HG02623 (cell line): ENCODE measurements around the gene CLPTM1.
"Not testable (repeated sequence)": the region's sequence is repeated elsewhere in the genome, so short reads cannot be mapped to it uniquely, and the experiment has no call there.

Experiments
- ATAC-seq: cut with Tn5 transposase; IDR thresholded peaks from one replicate; pipeline ENCODE4 v1.9.1; 2021; ENCODE audit warnings: moderate library complexity; ENCODE audit not compliant: unreplicated experiment

Gene CLPTM1

DNA sequence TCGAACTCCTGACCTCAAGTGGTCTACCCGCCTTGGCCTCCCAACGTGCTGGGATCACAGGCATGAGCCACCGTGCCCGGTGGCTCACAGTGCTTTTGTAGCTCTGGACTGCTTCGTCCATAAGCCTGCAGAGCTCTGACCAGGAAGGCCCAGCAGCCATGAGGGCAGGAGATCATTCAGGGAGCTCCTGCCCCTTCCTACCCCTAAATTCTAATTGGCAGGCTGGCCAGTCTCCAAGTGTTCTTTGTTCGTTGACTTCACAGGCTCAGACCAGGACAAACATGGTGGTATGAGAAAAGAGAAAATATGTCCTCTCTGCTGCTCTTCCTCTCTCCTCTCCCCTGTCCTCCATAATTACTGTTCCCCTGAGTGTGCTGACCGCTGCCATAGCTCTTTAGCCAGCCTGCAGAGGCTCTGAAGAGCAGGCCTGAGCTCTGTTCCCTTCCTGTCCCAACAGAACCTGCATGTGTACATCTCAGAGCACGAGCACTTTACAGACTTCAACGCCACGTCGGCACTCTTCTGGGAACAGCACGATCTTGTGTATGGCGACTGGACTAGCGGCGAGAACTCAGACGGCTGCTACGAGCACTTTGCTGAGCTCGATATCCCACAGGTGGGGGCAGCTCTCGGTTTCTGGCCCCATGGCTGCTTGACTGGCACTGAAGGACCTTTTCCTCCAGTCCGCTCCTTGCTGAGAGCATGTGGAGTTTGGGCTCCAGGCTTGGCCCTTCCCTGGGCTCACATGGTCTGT lies 19.0 kb downstream of the CLPTM1 start:
- no peak for ATAC-seq

DNA sequence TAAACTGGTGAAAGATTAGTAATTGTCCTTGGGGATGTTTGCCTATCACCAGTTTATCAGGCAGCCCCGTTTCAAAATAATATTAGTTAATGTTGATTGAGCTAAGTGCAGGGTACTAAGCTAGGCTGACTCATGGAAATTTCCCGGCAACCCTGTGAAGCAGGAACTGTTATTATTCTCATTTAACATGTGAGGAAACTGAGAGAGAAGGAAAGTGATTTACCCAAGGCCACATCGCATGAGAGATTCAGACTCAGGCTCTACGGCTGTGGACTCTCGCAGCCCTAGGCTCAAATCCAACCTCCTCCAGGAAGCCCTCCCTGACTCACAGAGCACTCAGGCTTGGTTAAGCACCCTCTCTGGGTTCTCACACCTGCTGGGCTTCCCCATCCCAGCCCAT lies 19.7 kb downstream of the CLPTM1 start:
- ATAC-seq: no peak

DNA sequence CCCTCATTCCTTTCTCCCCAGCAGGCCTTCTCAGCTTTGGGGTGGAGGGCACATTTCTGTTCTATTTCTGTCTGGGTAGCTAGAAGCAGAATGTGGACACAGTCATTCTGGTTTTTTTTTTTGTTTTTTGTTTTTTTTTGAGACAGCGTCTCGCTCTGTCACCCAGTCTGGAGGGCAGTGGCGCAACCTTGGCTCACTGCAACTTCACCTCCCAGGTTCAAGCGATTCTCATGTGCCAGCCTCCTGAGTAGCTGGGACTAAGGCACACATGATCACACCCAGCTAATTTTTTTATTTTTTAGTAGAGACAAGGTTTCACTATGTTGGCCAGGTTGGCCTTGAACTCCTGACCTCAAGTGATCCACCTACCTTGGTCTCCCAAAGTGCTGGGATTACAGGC lies 20.3 kb downstream of the CLPTM1 start:
- no peak for ATAC-seq

DNA sequence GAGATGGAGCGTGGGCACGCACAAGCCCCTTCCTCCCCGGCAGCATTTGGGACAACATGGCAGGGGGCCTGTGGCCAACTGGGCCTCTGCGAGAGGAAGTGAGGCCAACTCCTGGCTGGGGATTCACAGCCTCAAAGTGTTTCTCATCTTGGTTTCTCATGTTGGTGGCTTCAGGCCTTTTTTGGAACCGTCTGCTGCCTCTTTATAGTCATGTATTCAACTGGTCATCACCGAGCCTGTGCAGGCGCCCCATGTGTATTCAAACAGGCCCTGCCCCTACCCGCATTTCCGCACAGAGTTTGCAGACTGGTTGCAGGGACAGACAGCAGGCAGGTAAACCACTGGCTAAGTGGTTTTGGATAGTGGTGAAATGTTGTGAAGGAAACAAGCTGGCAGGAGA lies 28.8 kb downstream of the CLPTM1 start:
- no peak for ATAC-seq

DNA sequence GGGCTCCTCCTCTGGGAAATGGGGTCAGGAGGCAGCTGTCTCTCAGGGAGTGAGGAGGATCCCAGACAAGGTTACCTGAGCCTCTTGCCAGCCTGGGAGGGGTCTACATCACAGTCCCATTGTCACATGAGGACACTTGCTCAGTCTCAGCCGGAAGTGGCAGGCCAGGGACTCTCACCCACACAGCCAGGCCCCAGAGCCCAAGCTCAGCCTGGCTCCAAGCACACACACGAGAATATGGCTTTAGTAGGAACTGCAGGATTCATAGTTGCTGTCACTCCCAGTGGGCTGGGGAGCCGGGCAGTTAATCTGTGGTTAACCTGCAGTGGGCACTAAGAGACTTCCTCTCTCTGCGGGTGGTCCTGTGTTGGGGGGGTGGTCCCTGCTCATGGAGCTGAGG lies 30.3 kb downstream of the CLPTM1 start:
- ATAC-seq: no peak

DNA sequence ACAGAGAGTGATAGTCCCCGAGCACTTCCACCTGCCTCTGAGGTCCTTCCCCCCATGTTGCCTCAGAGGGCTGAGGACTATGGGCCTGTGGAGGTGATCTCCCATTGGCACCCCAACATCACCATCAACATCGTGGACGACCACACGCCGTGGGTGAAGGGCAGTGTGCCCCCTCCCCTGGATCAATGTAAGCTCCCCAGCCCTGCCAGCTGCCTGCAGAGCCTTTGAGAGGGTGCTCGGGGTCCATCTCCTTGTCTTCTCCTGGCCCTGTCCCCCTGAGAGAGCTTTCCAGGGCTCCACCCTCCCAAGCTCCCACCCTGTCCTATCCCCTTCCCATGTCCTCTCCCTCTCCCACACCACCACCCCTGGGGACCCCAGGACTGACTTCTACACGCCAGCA lies 31.2 kb downstream of the CLPTM1 start:
- no peak for ATAC-seq

DNA sequence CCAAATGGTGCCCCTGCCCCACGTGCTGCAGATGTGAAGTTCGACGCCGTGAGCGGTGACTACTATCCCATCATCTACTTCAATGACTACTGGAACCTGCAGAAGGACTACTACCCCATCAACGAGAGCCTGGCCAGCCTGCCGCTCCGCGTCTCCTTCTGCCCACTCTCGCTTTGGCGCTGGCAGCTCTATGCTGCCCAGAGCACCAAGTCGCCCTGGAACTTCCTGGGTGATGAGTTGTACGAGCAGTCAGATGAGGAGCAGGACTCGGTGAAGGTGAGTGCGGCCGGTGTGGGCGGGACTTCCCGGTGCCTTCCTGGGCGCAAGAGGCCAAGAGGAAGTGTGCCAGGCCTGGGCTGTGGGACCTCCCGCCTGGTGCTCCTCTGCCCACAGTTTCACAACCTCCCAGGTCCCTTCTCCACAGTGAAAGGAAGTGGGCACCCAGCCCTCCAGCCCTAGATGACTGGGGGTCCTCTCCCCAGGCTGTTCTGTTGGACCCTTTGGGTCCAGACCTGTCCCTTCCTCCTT lies 32.0 kb downstream of the CLPTM1 start:
- no peak for ATAC-seq

DNA sequence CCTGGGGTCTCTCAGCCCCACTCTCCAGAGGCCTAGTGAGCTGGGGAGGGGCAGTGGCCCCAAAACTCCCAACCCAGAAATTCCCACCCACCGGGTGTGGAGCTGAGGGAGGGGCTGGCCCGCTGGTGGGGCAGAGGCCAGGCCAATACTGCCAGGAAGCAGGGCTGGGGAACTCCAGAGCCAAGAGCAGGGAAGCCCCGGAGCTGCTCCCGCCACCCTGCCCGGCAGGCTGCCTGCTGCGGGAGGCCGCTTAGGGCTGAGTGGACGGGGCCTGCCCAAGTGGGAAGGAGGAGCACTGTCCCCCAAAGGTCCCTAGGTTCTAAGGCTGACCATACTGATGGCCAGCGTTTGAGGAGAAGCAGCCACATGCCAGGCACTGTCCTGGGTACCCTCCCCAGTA lies 33.1 kb downstream of the CLPTM1 start:
- ATAC-seq: no peak

DNA sequence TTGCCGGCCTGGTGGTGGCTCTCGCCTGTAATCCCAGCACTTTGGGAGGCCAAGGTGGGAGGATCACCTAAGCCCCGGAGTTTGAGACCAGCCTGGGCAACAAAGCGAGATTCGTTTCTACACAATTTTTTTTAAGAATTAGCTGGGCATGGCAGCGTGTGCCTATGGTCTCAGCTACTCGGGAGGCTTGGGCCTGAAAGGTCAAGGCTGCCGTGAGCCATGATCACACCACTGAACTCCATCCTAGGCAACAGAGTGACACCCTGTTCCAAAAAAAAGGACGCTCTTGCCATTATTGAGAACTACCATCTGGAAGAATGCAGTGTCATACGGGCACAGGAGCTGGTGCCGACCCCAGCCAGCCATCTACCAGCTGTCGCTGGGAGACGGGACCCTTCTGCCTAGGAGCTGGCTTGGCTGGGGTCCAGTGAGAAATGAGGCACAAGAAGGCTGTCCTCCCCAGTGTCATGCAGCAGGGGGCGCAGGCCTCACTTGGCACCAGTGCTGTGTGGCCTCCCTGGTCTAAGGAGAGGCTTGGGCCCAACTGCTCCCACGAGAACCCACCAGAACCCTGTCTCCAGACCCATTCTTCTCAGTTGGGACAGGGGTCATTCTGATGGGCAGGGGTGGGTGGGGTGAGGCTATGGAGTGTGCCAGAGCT lies 33.8 kb downstream of the CLPTM1 start:
- ATAC-seq: no peak

DNA sequence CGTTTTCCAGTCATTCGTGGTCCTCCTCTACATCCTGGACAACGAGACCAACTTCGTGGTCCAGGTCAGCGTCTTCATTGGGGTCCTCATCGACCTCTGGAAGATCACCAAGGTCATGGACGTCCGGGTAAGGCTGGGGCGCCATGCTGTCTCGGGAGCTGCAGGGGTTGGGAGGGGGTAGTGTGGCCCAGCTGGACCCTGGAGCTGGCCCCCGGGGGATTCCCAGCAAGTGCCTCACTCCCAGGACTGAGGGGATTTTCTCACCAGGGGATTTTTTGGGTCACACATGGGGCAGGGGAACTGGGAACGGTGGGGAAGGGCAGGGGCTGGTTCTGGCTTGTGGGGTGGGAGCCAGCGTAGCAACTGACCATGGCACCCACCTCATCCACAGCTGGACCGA lies 35.3 kb downstream of the CLPTM1 start:
- no peak for ATAC-seq

DNA sequence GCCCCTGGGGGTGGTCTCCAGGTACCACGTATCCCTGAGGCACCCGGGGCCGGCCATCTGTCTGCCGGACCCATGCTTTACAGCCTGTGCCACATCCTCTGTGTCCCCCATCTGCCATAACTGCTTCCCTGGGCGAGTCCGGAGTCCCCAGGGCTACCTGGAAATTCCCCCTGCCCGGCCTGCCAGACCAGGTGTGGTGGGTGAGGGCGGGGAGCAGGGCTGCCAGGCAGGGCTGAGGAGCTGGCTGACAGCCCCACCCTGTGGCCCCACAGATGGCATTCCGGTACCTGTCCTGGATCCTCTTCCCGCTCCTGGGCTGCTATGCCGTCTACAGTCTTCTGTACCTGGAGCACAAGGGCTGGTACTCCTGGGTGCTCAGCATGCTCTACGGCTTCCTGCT lies 35.8 kb downstream of the CLPTM1 start:
- no peak for ATAC-seq

DNA sequence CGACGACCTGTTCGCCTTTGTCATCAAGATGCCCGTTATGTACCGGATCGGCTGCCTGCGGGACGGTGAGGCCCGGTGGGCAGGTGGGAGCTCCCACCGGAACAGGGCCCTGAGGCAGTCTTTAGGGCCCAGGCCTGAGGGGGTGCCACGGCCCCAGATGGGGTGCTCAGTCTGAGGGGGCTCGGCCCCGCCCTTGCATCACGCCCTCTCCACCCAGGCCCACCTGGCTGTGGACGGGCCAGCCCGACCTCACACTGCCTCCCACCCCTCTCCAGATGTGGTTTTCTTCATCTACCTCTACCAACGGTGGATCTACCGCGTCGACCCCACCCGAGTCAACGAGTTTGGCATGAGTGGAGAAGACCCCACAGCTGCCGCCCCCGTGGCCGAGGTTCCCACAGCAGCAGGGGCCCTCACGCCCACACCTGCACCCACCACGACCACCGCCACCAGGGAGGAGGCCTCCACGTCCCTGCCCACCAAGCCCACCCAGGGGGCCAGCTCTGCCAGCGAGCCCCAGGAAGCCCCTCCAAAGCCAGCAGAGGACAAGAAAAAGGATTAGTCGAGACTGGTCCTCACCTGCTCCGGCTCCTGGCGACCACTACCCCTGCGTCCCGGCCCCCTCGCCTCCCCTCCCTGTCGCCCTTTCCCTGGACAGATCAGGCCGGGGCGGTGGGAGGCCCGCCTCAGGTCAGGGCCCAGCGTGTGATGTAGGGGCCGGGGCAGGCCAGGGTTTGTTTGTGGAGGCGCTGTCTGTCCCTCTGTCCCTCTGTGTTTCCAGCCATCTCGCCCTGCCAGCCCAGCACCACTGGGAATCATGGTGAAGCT lies 37.4 kb downstream of the CLPTM1 start:
- ATAC-seq: no peak

DNA sequence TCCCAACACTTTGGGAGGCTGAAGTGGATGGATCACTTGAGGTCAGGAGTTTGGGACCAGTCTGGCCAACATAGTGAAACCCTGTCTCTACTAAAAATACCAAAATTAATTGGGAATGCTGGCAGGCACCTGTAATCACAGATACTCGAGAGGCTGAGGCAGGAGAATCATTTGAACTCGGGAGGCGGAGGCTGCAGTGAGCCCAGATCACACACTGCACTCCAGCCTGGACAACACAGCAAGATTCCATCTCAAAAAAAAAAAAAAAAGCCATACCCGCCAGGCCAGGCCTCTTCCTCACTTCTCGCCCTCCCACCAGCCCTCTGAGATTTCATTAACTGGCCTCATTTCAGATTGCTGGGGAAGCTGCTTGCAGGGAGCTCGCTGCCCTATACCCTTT lies 38.3 kb downstream of the CLPTM1 start:
- ATAC-seq: no peak

DNA sequence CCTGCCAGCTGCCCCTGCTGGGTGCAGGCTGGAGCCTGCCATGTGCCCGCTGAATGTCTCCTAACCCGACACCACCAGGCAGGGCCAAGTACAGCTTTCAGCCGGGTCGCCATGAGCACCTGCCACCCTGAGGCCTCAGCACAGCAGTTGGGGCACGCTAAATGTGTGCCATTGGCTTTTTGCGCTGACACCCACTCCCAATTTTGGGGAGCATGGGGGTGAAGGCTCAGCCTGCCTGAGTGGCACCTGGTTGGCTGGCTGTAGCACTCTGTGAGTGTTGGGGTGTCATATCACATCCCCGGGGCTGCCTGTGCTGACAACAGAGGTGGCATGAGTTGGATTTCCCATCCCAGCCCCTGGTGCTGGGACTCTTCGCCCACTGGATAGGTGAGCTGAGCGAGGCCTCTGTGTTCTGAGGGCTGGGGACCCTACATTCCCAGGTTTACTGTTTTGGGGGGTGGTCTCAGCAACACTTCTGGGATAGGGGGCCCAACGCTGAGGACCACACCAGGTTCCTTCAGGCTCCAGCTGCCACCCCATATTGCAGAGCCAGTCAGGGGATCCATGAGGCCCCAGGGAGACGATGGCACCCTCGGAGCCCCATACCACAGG lies 38.9 kb downstream of the CLPTM1 start:
- no peak for ATAC-seq

DNA sequence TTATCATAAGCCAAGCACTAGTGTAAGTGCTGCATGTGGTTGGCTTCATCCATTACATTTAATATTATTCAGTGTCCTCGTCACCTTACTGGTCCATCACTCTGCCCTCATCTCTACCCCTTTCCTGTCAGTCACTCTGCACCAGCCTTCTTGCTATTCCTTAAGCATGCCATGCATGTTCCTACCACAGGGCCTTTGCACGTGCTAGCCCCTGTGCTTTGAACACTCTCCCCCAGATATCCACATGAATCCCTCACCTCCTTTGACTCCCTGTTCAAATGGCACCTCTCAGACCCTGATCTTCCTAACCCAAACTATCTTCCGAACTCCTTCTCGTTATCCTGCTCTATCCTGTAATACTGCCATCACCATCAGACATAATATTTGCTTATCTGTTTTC lies 42.8 kb downstream of the CLPTM1 start:
- no peak for ATAC-seq

DNA sequence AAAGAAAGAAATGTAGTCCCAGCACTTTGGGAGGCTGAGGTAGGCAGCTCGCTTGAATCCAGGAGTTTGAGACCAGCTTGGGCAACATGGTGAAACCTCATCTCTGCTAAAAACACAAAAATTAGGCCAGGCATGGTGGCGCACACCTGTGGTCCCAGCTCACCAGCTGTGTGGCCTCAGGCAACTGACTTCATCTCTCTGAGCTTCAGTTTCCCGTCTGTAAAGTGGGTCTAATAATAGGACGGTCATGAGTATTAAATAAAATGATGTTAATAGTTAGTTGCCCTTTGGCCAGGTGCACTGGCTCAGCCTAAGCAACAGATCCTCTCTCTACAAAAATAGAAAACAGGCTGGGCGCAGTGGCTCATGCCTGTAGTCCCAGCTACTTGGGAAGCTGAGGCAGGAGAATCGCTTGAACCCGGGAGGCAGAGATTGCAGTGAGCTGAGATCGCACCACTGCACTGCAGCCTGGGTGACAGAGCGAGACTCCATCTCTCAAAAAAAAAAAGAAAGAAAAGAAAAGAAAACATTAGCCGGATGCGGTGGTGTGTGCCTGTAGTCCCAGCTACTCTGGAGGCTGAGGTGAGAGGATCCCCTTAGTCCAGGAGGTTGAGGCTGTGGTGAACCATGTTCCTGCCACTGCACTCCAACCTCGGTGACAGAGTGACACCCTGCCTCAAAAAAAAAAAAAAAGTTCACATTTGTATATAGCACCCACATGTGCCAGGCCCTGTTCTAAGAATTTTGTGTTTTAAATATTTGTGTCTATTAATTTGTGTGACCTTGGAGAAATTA lies 44.1 kb downstream of the CLPTM1 start:
- not testable (repeated sequence) for ATAC-seq

DNA sequence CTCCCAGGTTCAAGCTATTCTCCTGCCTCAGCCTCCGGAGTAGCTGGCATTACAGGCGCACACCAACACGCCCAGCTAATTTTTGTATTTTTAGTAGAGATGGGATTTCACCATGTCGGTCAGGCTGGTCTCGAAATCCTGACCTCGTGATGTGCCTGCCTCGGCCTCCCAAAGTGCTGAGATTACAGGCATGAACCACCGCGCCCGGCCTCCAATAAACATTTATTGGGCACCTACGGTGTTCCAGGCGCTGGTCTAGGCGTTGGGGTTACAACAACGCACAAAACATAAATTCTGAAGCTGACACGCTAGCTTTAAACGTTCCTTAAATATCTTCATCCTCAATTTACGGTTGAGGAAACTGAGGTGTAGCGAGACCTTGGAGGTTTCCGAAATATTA lies 45.5 kb downstream of the CLPTM1 start:
- not testable (repeated sequence) for ATAC-seq

DNA sequence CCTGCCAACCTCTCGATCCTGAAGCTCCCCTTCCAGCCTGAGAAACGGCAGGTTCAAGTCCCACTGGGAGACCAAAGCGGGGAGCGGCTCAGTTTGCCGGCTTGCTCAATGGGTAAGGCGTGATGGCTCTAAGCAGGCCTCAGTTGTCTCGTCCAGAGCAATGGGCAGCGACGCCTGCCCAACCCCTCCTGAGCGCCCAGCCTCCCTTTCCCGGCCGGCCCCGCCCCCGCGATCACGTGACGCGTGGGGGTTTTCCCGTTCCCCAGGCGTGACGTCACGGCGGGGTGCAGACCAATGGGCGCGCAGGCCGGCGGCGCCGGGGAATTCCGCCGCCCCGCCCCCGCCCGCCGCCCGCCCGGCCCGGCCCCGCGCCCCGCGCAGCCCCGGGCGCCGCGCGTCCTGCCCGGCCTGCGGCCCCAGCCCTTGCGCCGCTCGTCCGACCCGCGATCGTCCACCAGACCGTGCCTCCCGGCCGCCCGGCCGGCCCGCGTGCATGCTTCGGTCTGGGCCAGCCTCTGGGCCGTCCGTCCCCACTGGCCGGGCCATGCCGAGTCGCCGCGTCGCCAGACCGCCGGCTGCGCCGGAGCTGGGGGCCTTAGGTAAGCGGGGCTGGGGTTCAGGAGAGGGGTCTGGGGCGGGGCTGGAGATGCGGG lies 46.0 kb downstream of the CLPTM1 start, which contains the start of gene RELB:
TSS of gene RELB (plus strand) at position 378 of the 653 bp plus-strand sequence. CDS start at position 494, 116 bp downstream.
- peak; percentile 35 for ATAC-seq

DNA sequence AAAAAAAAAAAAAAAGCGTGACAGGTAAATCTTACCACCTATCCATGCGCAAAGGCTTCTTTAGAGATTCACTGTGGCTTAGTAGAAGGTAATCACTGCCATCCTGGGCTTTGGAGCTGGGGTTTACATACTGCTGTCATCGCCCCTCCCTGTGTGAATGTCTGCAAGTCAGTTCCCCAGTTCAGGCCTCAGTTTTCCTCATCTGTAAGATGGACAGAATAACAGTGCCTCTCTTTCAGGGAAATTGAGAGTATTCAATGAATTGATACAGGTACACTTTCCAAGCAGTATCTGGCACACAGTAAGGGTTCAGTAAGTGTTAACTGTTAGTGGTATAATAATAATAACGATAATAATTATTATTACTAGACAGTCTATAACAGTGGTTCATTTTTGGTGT lies 48.3 kb downstream of the CLPTM1 start:
- ATAC-seq: no peak

DNA sequence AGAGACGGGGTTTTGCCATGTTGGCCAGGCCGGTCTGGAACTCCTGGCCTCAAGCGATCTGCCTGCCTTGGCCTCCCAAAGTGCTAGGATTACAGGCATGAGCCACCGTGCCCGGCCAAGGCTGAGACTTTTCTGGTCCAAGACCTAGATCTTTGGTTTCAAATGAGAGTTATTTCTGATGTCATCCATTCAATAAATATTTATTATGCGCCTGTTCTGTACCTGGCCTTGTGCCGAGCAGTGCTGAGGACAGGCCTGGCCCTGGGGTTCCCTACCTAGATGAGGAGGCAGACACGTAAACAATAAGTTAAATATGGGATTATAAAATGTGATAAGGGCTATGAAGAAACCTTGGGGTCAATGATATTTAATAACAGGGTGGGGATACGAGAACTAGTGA lies 50.6 kb downstream of the CLPTM1 start:
- no peak for ATAC-seq
